GM13977 (cell line): ENCODE results near the gene VPS4A.

Experiments used
- DNase-seq: peaks from one replicate; pipeline ENCODE4 v3.0.0; 2012; ENCODE audit warnings: low spot score
- CTCF ChIP-seq: IDR thresholded peaks from 2 replicates; pipeline ENCODE4 v1.5.1; 2012; ENCODE audit warnings: mild to moderate bottlenecking, control low read depth; ENCODE audit not compliant: insufficient read depth; ENCODE audit errors: extremely low read depth, missing control alignments
- in situ Hi-C: fragments of 300-500 bp; cut with MboI; formaldehyde crosslinking; loops from one replicate; pipeline ENCODE4 v1.12.0; 2022; ENCODE audit warnings: low sequenced_read_pairs, low pct_unique_long_range_greater_than_20kb, mixed read lengths, inconsistent platforms; ENCODE audit not compliant: unreplicated experiment

Gene VPS4A

GRCh38 chr16:69330286-69331109, 19.3 kb downstream of the VPS4A start, which contains the start of gene PDF:
Gene PDF (minus strand): TSS chr16:69330588. CDS start chr16:69330570, 18 bp downstream.
- DNase-seq, result peak; percentile 97
- in situ Hi-C loops, result no loop called here
- no peak for TF ChIP-seq CTCF

GRCh38 chr16:69334696-69335095, 23.5 kb downstream of the VPS4A start:
- no peak for DNase-seq
- in situ Hi-C loops, result no loop called here
- TF ChIP-seq CTCF, result no peak

GRCh38 chr16:69338557-69339288, 27.6 kb downstream of the VPS4A start:
- in situ Hi-C loops, result no loop called here
- DNase-seq, result no peak
- TF ChIP-seq CTCF, result no peak

GRCh38 chr16:69339289-69340094, 28.3 kb downstream of the VPS4A start, which contains the start of the genes COG8 and NIP7:
Gene COG8 (minus strand): TSS chr16:69339564. CDS start chr16:69339552, 12 bp downstream.
Gene NIP7 (plus strand): TSS chr16:69339772. CDS start chr16:69339830, 58 bp downstream.
- in situ Hi-C loops, result no loop called here
- peak; percentile 81 for TF ChIP-seq CTCF

GRCh38 chr16:69340095-69340644, 29.0 kb downstream of the VPS4A start:
- DNase-seq, result no peak
- in situ Hi-C loops, result no loop called here
- no peak for TF ChIP-seq CTCF

More at GRCh38 chr16:69339289-69340094, 28.3 kb downstream of the VPS4A start, which contains the start of the genes COG8 and NIP7:
- peak; percentile 97 for DNase-seq
